OCI-LY7 (cell line): ENCODE data around the gene SMTN. TPM values are rescaled to one million over a fixed set of nuclear protein-coding genes. Genes with fewer than 3 reads are reported as not detected.

Experiments
- BruUV-seq: library from RNA; stranded (reverse); fragments of 400-500 nt; replicated peaks from 2 replicates; lab custom pipeline; 2021; lab: Mats Ljungman, UMichigan
- CTCF ChIA-PET: fragments of 300-600 bp; sonication (Branson Sonifier 250); formaldehyde crosslinking; loops from one replicate; lab custom pipeline; 2022; ENCODE audit warnings: antibody characterized with exemption; ENCODE audit not compliant: unreplicated experiment; lab: Charles Lee
- POLR2A ChIA-PET: fragments of 300-600 bp; sonication (Branson Sonifier 250); formaldehyde crosslinking; loops from one replicate; lab custom pipeline; 2022; ENCODE audit warnings: antibody characterized with exemption; lab: Charles Lee
- DNase-seq: peaks from one replicate; pipeline ENCODE4 v3.0.0-alpha.2; 2015; ENCODE audit warnings: low spot score
- H2AFZ ChIP-seq: fragments of 200-600 bp; sonication (generic), shearing (Covaris generic); 2 replicates; pipeline ENCODE4 v1.6.1; 2014; ENCODE audit warnings: mild to moderate bottlenecking, antibody characterized with exemption, low read length, moderate library complexity
- H3K27ac ChIP-seq: fragments of 200-600 bp; sonication (generic); 2 replicates; pipeline ENCODE4 v1.5.1; 2014; ENCODE audit warnings: mixed run types, low read depth, mild to moderate bottlenecking, moderate library complexity, low read length, inconsistent platforms; ENCODE audit not compliant: poor library complexity, severe bottlenecking
- H3K36me3 ChIP-seq: fragments of 200-600 bp; sonication (generic); 2 replicates; pipeline ENCODE4 v1.6.1; 2014; ENCODE audit warnings: mild to moderate bottlenecking, antibody characterized with exemption, low read length, moderate library complexity, mixed read lengths; ENCODE audit not compliant: insufficient read depth
- H3K4me1 ChIP-seq: fragments of 200-600 bp; sonication (generic); 2 replicates; pipeline ENCODE4 v1.5.1; 2014; ENCODE audit warnings: mild to moderate bottlenecking, low read length; ENCODE audit not compliant: insufficient read depth, poor library complexity, severe bottlenecking
- H3K4me2 ChIP-seq: fragments of 200-600 bp; sonication (generic); 2 replicates; pipeline ENCODE4 v1.6.1; 2014; ENCODE audit warnings: mild to moderate bottlenecking, low read length
- H3K4me3 ChIP-seq: fragments of 200-600 bp; sonication (generic); 2 replicates; pipeline ENCODE4 v1.5.1; 2014; ENCODE audit warnings: mild to moderate bottlenecking, low read depth, low read length; ENCODE audit not compliant: poor library complexity, severe bottlenecking
- H3K79me2 ChIP-seq: fragments of 200-600 bp; sonication (generic); 2 replicates; pipeline ENCODE4 v1.6.1; 2016; ENCODE audit warnings: low read depth, mild to moderate bottlenecking, low read length, moderate library complexity, mixed read lengths; ENCODE audit not compliant: insufficient read depth
- H3K9me2 ChIP-seq: fragments of 200-600 bp; sonication (generic); 2 replicates; pipeline ENCODE4 v1.6.1; 2016; ENCODE audit warnings: mild to moderate bottlenecking, low read length, mixed read lengths; ENCODE audit not compliant: insufficient read depth
- H3K9me3 ChIP-seq: fragments of 200-600 bp; sonication (generic); 2 replicates; pipeline ENCODE4 v1.6.1; 2014; ENCODE audit warnings: mild to moderate bottlenecking, mixed run types, low read length, mixed read lengths
- H4K20me1 ChIP-seq: fragments of 200-600 bp; sonication (generic); 2 replicates; pipeline ENCODE4 v1.6.1; 2014; ENCODE audit warnings: mild to moderate bottlenecking, antibody characterized with exemption, low read length, moderate library complexity, mixed read lengths; ENCODE audit not compliant: insufficient read depth
- CTCF ChIP-seq: fragments of 200-600 bp; sonication (generic); conservative IDR thresholded peaks from 2 replicates; pipeline ENCODE4 v1.5.1; 2014; ENCODE audit warnings: mild to moderate bottlenecking, antibody characterized with exemption, low read length, moderate library complexity, mixed read lengths
- EZH2phosphoT487 ChIP-seq: fragments of 200-600 bp; sonication (generic); IDR thresholded peaks from 2 replicates; pipeline ENCODE4 v1.6.1; 2018; ENCODE audit warnings: low read depth, borderline replicate concordance, mild to moderate bottlenecking, mixed run types, antibody characterized with exemption, low read length, moderate library complexity, mixed read lengths
- intact Hi-C: fragments of 100-400 bp; cut with micrococcal nuclease; formaldehyde crosslinking; loops from one replicate; pipeline ENCODE4 v1.10.0; 2022; ENCODE audit not compliant: unreplicated experiment
- total RNA-seq, 2 experiments: library from RNA; depleted of rRNA in 1 of 2; stranded (reverse); fragments of >200 nt in 1 of 2; shearing (Covaris generic) in 1 of 2; gene quantifications; 2 replicates each; pipeline ENCODE4 v1.2.3, GENCODE V29; 2014 to 2022

Gene SMTN
- total RNA-seq, 2 experiments from 2014 or later, result 16.9 to 35.4 TPM

GRCh38 chr22:31138126-31138525 is 57.0 kb downstream of the SMTN start:
- BruUV-seq, result no TSS peak
- no peak overlapping the region for H3K27ac ChIP-seq
- H4K20me1 ChIP-seq, result no peaks in the 10 kb centered on the region
- ChIA-PET CTCF (no interaction called here), POLR2A (no interaction called here)
- no peak overlapping the region for H3K4me2 ChIP-seq
- H2AFZ ChIP-seq, result no peak overlapping the region
- intact Hi-C loops, result no loop called here
- no peaks in the 10 kb centered on the region for H3K79me2 ChIP-seq
- no peaks in the 10 kb centered on the region for H3K36me3 ChIP-seq
- H3K9me3 ChIP-seq, result no peaks in the 10 kb centered on the region
- H3K9me2 ChIP-seq, result no peaks in the 10 kb centered on the region
- no peak for DNase-seq
- no peaks in the 10 kb centered on the region for H3K4me1 ChIP-seq
- no peak overlapping the region for H3K4me3 ChIP-seq
- no peak for TF ChIP-seq CTCF
- TF ChIP-seq EZH2phosphoT487, result no peak

- POLR2A ChIA-PET, result no interaction called here
- Histone ChIP-seq H3K79me2 (no peaks in the 10 kb centered on the region), H3K4me1 (no peaks in the 10 kb centered on the region), H3K36me3 (no peaks in the 10 kb centered on the region), H3K4me2 (no peak overlapping the region), H3K27ac (no peak overlapping the region), H2AFZ (no peak overlapping the region), H3K9me2 (no peaks in the 10 kb centered on the region), H4K20me1 (no peaks in the 10 kb centered on the region), H3K4me3 (no peak overlapping the region), H3K9me3 (no peaks in the 10 kb centered on the region)
- no peak for DNase-seq
- no TSS peak for BruUV-seq
- TF ChIP-seq EZH2phosphoT487, result no peak
- TF ChIP-seq CTCF, result no peak
- intact Hi-C loops, result no loop called here
- CTCF ChIA-PET, result no interaction called here
These were observed 57.9 kb downstream of the SMTN start for GRCh38 chr22:31139066-31139465.

- intact Hi-C loops, result no loop called here
These were observed 59.0 kb downstream of the SMTN start, which contains the start of gene PLA2G3 for GRCh38 chr22:31139866-31140716. TSS of gene PLA2G3 (minus strand) at chr22:31140508. CDS start at chr22:31140354, 154 bp downstream.

More at GRCh38 chr22:31139866-31140716, 59.0 kb downstream of the SMTN start, which contains the start of gene PLA2G3:
- no peaks in the 10 kb centered on the region for H3K4me1 ChIP-seq
- BruUV-seq, result no TSS peak
- no peak for DNase-seq
- ChIA-PET POLR2A (no interaction called here), CTCF (no interaction called here)
- H3K27ac ChIP-seq, result no peak within 1 kb of the TSS
- H4K20me1 ChIP-seq, result no peaks in the 10 kb centered on the region
- H3K36me3 ChIP-seq, result no peaks in the 10 kb centered on the region
- H3K4me2 ChIP-seq, result no peak within 1 kb of the TSS
- H3K4me3 ChIP-seq, result no peak within 1 kb of the TSS
- no peak within 1 kb of the TSS for H2AFZ ChIP-seq
- H3K79me2 ChIP-seq, result no peaks in the 10 kb centered on the region
- TF ChIP-seq EZH2phosphoT487 (no peak), CTCF (no peak)
- H3K9me2 ChIP-seq, result no peaks in the 10 kb centered on the region
- no peaks in the 10 kb centered on the region for H3K9me3 ChIP-seq
